Retinal pigment epithelial cell (primary cell): ENCODE measurements around the gene MROH2A.

Experiments
- DNase-seq: peaks from one replicate; pipeline ENCODE4 v3.0.0-alpha.2; 2010; ENCODE audit warnings: low read depth
- H3K4me3 ChIP-seq: 2 replicates; pipeline ENCODE4 v1.5.1; 2011; ENCODE audit warnings: mild to moderate bottlenecking, low read length, control low read depth, moderate library complexity
- CTCF ChIP-seq: conservative IDR thresholded peaks from 2 replicates; pipeline ENCODE4 v1.5.1; 2011; ENCODE audit warnings: low read depth, low read length, control low read depth, inconsistent platforms

The MROH2A gene

GRCh38 chr2:233821196-233821595, 43.1 kb downstream of the MROH2A start:
- TF ChIP-seq CTCF = no peak
- DNase-seq = no peak
- no peak overlapping the region for H3K4me3 ChIP-seq

- no peak for TF ChIP-seq CTCF
- no peak overlapping the region for H3K4me3 ChIP-seq
- no peak for DNase-seq
Observed at GRCh38 chr2:233821709-233822100, 43.6 kb downstream of the MROH2A start.

GRCh38 chr2:233822101-233822771, 44.1 kb downstream of the MROH2A start:
- no peak overlapping the region for H3K4me3 ChIP-seq
- no peak for TF ChIP-seq CTCF
- DNase-seq = no peak

- H3K4me3 ChIP-seq = no peak overlapping the region
- TF ChIP-seq CTCF = no peak
- no peak for DNase-seq
Observed at GRCh38 chr2:233822781-233823730, 44.9 kb downstream of the MROH2A start.

GRCh38 chr2:233823731-233824121, 45.6 kb downstream of the MROH2A start:
- no peak for TF ChIP-seq CTCF
- no peak overlapping the region for H3K4me3 ChIP-seq
- DNase-seq = no peak

GRCh38 chr2:233824373-233824772, 46.2 kb downstream of the MROH2A start:
- no peak for TF ChIP-seq CTCF
- H3K4me3 ChIP-seq = no peak overlapping the region
- DNase-seq = no peak
